Panc1 (cell line): Measurements from ENCODE around the gene ANTXR2. TPM values are rescaled to one million over a fixed set of nuclear protein-coding genes. Genes with fewer than 3 reads are reported as not detected.

Source experiments
- ATAC-seq: fragments of 200-7000 bp; cut with Tn5 transposase; 2 replicates; pipeline ENCODE4 v1.9.1; 2020; ENCODE audit warnings: mild to moderate bottlenecking, moderate library complexity
- BruUV-seq: library from RNA; stranded (reverse); fragments of 400-500 nt; replicated peaks from 2 replicates; lab custom pipeline; 2021; lab: Mats Ljungman, UMichigan
- CTCF ChIA-PET: fragments of 300-600 bp; sonication (Branson Sonifier 250); formaldehyde crosslinking; loops from one replicate; lab custom pipeline; 2022; ENCODE audit warnings: antibody characterized with exemption; lab: Charles Lee
- POLR2A ChIA-PET: fragments of 300-600 bp; sonication (Branson Sonifier 250); formaldehyde crosslinking; loops from one replicate; lab custom pipeline; 2022; ENCODE audit warnings: antibody characterized with exemption; lab: Charles Lee
- DNase-seq: peaks from one replicate; pipeline ENCODE4 v3.0.0-alpha.2; 2010; ENCODE audit warnings: low read depth, low spot score
- H3K27ac ChIP-seq: 2 replicates; pipeline ENCODE4 v1.5.1; 2011; ENCODE audit warnings: mild to moderate bottlenecking, low read length, inconsistent platforms
- H3K27me3 ChIP-seq: fragments of 200-500 bp; sonication (Bioruptor generic); 2 replicates; pipeline ENCODE4 v1.6.0; 2014; ENCODE audit warnings: low read length, inconsistent platforms; ENCODE audit not compliant: control insufficient read depth, insufficient read depth
- H3K36me3 ChIP-seq: fragments of 200-500 bp; sonication (Bioruptor generic); 2 replicates; pipeline ENCODE4 v1.5.1; 2014; ENCODE audit warnings: inconsistent platforms, mild to moderate bottlenecking, low read length, moderate library complexity; ENCODE audit not compliant: control insufficient read depth, insufficient read depth
- H3K4me1 ChIP-seq: 2 replicates; pipeline ENCODE4 v1.5.1; 2011; ENCODE audit warnings: inconsistent platforms, mild to moderate bottlenecking, low read length, moderate library complexity; ENCODE audit not compliant: control insufficient read depth, insufficient read depth
- H3K4me3 ChIP-seq, 2 experiments: 2 replicates each; pipeline ENCODE4 v1.5.1; 2011 to 2012; ENCODE audit warnings: low read depth in 2 of 2, low read length in 2 of 2, mild to moderate bottlenecking in 2 of 2, inconsistent platforms in 1 of 2, moderate library complexity in 1 of 2
- H3K9me3 ChIP-seq: fragments of 200-500 bp; sonication (Bioruptor generic); 2 replicates; pipeline ENCODE4 v1.5.1; 2014; ENCODE audit warnings: low read depth, mild to moderate bottlenecking, inconsistent platforms, low read length, moderate library complexity; ENCODE audit not compliant: control insufficient read depth, insufficient read depth
- POLR2AphosphoS5 ChIP-seq: IDR thresholded peaks from 2 replicates; pipeline ENCODE4 v1.6.1; 2012; ENCODE audit warnings: mild to moderate bottlenecking, low read depth, low read length, moderate library complexity
- SIN3A ChIP-seq: IDR thresholded peaks from 2 replicates; pipeline ENCODE4 v1.6.1; 2012; ENCODE audit warnings: low read depth, mild to moderate bottlenecking, low read length, moderate library complexity, borderline replicate concordance; ENCODE audit not compliant: insufficient read depth
- TCF7L2 ChIP-seq: IDR thresholded peaks from 2 replicates; pipeline ENCODE4 v1.6.1; 2011; ENCODE audit warnings: mild to moderate bottlenecking, low read depth, low read length, inconsistent platforms
- in situ Hi-C: cut with HindIII; loops from 2 replicates; pipeline ENCODE4 v1.10.0; 2016; ENCODE audit warnings: low sequenced_read_pairs, low pct_unique_long_range_greater_than_20kb
- intact Hi-C: fragments of 100-400 bp; cut with micrococcal nuclease; formaldehyde crosslinking; loops from one replicate; pipeline ENCODE4 v1.10.0; 2022; ENCODE audit not compliant: unreplicated experiment
- total RNA-seq: library from RNA; stranded (reverse); gene quantifications from one replicate; pipeline ENCODE4 v1.2.1, GENCODE V29; 2021; ENCODE audit not compliant: unreplicated experiment
- TF ChIP-seq, protein P1 (sequence below), 2 experiments: IDR thresholded peaks; 2 replicates each; pipeline ENCODE4 v1.6.1; 2011 to 2012; ENCODE audit warnings: low read depth in 2 of 2, control low read depth in 1 of 2, low read length in 1 of 2, mild to moderate bottlenecking in 1 of 2, moderate library complexity in 1 of 2; ENCODE audit not compliant: insufficient read depth in 1 of 2
- TF ChIP-seq, protein P2 (sequence below): fragments of 450-650 bp; IDR thresholded peaks from 2 replicates; pipeline ENCODE4 v1.5.1; 2017; ENCODE audit warnings: mild to moderate bottlenecking

Gene ANTXR2
- total RNA-seq, 1 experiment from 2014 or later = 27.8 TPM

DNA sequence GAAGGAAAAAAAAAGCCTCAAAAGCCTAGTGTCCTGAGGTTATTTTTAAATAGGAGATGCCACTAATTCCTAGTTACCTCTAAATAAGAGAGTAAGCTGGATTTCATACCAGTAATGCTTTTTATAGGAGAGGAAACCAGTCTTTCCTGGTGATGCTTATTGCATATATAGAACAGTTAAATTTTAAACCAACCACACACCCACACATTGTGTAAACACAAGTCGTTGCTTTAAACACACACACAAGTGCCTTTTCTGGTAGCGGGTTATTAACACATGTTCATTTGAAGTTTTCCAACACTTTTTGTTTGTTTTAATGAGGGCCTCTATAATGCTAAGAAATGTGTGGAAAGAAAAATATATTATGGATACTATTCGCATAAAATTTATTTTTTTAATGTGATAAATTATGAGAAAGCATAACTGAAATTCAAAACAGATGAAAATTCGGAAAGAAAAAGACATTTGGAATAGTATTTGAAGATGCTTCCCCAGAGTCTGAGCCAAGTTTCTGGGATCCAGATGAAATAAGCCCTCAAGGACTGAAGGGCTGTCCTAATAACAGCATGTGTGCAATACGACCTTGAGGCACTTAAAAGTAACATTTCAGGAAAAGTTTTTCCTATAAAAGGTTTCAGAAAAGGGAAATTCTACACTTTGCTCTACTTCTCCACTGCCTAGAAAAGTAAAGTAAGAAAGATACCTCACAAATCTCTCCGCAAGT is 2.0 kb downstream of the ANTXR2 start:
- peaks cover 15% of the 10 kb centered on the region for H3K36me3 ChIP-seq
- TF ChIP-seq, protein P1, sequence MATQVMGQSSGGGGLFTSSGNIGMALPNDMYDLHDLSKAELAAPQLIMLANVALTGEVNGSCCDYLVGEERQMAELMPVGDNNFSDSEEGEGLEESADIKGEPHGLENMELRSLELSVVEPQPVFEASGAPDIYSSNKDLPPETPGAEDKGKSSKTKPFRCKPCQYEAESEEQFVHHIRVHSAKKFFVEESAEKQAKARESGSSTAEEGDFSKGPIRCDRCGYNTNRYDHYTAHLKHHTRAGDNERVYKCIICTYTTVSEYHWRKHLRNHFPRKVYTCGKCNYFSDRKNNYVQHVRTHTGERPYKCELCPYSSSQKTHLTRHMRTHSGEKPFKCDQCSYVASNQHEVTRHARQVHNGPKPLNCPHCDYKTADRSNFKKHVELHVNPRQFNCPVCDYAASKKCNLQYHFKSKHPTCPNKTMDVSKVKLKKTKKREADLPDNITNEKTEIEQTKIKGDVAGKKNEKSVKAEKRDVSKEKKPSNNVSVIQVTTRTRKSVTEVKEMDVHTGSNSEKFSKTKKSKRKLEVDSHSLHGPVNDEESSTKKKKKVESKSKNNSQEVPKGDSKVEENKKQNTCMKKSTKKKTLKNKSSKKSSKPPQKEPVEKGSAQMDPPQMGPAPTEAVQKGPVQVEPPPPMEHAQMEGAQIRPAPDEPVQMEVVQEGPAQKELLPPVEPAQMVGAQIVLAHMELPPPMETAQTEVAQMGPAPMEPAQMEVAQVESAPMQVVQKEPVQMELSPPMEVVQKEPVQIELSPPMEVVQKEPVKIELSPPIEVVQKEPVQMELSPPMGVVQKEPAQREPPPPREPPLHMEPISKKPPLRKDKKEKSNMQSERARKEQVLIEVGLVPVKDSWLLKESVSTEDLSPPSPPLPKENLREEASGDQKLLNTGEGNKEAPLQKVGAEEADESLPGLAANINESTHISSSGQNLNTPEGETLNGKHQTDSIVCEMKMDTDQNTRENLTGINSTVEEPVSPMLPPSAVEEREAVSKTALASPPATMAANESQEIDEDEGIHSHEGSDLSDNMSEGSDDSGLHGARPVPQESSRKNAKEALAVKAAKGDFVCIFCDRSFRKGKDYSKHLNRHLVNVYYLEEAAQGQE (IDR thresholded peaks at IDR 0.05; ENCODE audit: insufficient read depth in 1 of 2, low read depth in 2 of 2, low read length in 1 of 2) = no peak
- TF ChIP-seq TCF7L2 (no peak), POLR2AphosphoS5 (no peak), SIN3A (no peak)
- TF ChIP-seq, protein P2, sequence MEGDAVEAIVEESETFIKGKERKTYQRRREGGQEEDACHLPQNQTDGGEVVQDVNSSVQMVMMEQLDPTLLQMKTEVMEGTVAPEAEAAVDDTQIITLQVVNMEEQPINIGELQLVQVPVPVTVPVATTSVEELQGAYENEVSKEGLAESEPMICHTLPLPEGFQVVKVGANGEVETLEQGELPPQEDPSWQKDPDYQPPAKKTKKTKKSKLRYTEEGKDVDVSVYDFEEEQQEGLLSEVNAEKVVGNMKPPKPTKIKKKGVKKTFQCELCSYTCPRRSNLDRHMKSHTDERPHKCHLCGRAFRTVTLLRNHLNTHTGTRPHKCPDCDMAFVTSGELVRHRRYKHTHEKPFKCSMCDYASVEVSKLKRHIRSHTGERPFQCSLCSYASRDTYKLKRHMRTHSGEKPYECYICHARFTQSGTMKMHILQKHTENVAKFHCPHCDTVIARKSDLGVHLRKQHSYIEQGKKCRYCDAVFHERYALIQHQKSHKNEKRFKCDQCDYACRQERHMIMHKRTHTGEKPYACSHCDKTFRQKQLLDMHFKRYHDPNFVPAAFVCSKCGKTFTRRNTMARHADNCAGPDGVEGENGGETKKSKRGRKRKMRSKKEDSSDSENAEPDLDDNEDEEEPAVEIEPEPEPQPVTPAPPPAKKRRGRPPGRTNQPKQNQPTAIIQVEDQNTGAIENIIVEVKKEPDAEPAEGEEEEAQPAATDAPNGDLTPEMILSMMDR = no peak
- H3K4me1 ChIP-seq = peaks cover 28% of the 10 kb centered on the region
- ATAC-seq = no peak
- no peaks in the 10 kb centered on the region for H3K27me3 ChIP-seq
- peak overlapping the region; percentile 74 for H3K27ac ChIP-seq
- DNase-seq = no peak
- BruUV-seq = TSS peak; percentile 59
- H3K9me3 ChIP-seq = no peaks in the 10 kb centered on the region
- POLR2A ChIA-PET = interaction anchor here (0.7 kb wide), 1 partner anchor 57 kb away, joined by 3 read pairs; no protein-coding TSS in a partner anchor
- H3K4me3 ChIP-seq = peak overlapping the region; percentile 85 to 93
- intact Hi-C loops (loop anchor here (5.0 kb wide), 1 partner anchor 111 kb away; no protein-coding TSS in a partner anchor), in situ Hi-C loops (no loop called here)
- CTCF ChIA-PET = no interaction called here

DNA sequence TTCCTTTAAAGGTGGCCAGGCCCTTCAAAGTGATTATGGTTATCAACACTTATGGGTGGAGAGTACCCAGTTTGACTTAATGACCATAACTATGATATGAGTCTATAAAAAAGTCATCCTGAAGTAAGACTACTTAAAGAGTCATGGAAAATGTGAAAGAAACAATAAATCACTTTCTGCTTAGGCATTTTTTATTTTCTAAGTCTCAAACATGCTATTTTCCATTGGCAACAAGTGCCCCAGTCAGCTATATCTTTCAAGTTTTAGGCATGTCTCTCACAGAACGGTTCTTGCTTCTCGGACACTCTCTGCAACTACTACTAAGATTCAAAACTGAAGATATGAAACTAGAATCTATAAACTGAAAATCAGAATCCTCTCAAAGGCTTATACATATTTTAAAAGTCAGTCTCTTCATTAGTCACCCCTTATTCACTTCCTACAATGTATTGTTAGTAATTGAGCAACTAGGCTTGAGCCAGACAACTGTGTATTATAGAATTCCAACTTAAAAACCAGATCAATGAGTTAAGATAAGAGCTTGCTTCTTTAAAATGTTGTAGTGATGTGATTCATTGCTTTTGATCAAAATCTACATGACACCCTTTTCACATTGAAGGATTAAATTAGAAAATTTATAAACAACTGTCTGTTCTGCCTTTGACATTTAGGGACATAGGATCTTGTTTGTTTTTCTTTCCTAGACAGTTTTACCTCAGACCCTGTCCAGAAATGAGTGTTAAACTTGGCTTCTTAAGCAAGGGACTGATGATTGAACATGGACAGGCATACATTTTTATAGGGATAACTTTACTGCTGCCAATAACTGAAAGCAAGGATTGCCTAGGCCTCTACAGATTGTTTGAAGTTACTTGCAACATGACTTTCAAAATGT is 2.9 kb downstream of the ANTXR2 start:
- no peaks in the 10 kb centered on the region for H3K27me3 ChIP-seq
- no peaks in the 10 kb centered on the region for H3K9me3 ChIP-seq
- in situ Hi-C loops (no loop called here), intact Hi-C loops (loop anchor here (5.0 kb wide), 1 partner anchor 112 kb away; no protein-coding TSS in a partner anchor)
- DNase-seq (no peak), ATAC-seq (no peak)
- peaks cover 18% of the 10 kb centered on the region for H3K36me3 ChIP-seq
- H3K4me1 ChIP-seq = peaks cover 28% of the 10 kb centered on the region
- no peak for TF ChIP-seq POLR2AphosphoS5
- TF ChIP-seq TCF7L2 = no peak
- TF ChIP-seq SIN3A = no peak
- TF ChIP-seq, protein P2 = no peak
- TF ChIP-seq, protein P1 (IDR thresholded peaks at IDR 0.05; ENCODE audit: insufficient read depth in 1 of 2, low read depth in 2 of 2, low read length in 1 of 2) = no peak
- peak overlapping the region; percentile 85 to 93 for H3K4me3 ChIP-seq
- ChIA-PET POLR2A (no interaction called here), CTCF (no interaction called here)
- H3K27ac ChIP-seq = peak overlapping the region; percentile 74; the same call in 1 of the 2 replicates
- BruUV-seq = no TSS peak
